ENCODE measurements around the gene DNMT3L.
"Not testable (repeated sequence)": the region's sequence is repeated elsewhere in the genome, so short reads cannot be mapped to it uniquely, and the experiment has no call there.

DNMT3L gene

GRCh38 chr21:44255511-44255981 is 6.2 kb downstream of the DNMT3L start:
- H3F3A ChIP-seq (ENCODE audit: insufficient read depth, low read length), result no peaks in the 10 kb centered on the region
- H4K20me1 ChIP-seq (ENCODE audit: insufficient read depth, low read length), result no peaks in the 10 kb centered on the region
- no peaks in the 10 kb centered on the region for H3K4me1 ChIP-seq (ENCODE audit: insufficient read depth, low read length, severe bottlenecking)
- TF ChIP-seq, protein P1, sequence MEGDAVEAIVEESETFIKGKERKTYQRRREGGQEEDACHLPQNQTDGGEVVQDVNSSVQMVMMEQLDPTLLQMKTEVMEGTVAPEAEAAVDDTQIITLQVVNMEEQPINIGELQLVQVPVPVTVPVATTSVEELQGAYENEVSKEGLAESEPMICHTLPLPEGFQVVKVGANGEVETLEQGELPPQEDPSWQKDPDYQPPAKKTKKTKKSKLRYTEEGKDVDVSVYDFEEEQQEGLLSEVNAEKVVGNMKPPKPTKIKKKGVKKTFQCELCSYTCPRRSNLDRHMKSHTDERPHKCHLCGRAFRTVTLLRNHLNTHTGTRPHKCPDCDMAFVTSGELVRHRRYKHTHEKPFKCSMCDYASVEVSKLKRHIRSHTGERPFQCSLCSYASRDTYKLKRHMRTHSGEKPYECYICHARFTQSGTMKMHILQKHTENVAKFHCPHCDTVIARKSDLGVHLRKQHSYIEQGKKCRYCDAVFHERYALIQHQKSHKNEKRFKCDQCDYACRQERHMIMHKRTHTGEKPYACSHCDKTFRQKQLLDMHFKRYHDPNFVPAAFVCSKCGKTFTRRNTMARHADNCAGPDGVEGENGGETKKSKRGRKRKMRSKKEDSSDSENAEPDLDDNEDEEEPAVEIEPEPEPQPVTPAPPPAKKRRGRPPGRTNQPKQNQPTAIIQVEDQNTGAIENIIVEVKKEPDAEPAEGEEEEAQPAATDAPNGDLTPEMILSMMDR (IDR thresholded peaks at IDR 0.05; ENCODE audit: low read length), result no peak
- TF ChIP-seq EZH2 (IDR thresholded peaks at IDR 0.05; ENCODE audit: borderline replicate concordance, low read length), result no peak
- no peak overlapping the region for H3K4me2 ChIP-seq (ENCODE audit: low read length)
- no peaks in the 10 kb centered on the region for H3K9me3 ChIP-seq (ENCODE audit: low read length)
- H3K4me3 ChIP-seq (ENCODE audit: low read depth, low read length, poor library complexity, severe bottlenecking), result no peak overlapping the region
- H3K27ac ChIP-seq (ENCODE audit: low read depth, low read length, poor library complexity, severe bottlenecking), result no peak overlapping the region
- H3K36me3 ChIP-seq (ENCODE audit: insufficient read depth, low read length), result no peaks in the 10 kb centered on the region
- H3K79me2 ChIP-seq (ENCODE audit: insufficient read depth, low read length), result no peaks in the 10 kb centered on the region
- no peaks in the 10 kb centered on the region for H3K9me2 ChIP-seq (ENCODE audit: low read depth, low read length)
- no peak overlapping the region for H3K9ac ChIP-seq (ENCODE audit: low read length)
- H2AFZ ChIP-seq (ENCODE audit: low read length), result no peak overlapping the region
- peaks cover 17% of the 10 kb centered on the region for H3K27me3 ChIP-seq (ENCODE audit: insufficient read depth, low read length)

GRCh38 chr21:44253832-44254710 is 7.6 kb downstream of the DNMT3L start:
- H4K20me1 ChIP-seq (ENCODE audit: insufficient read depth, low read length), result no peaks in the 10 kb centered on the region
- peaks cover 10% of the 10 kb centered on the region for H3K27me3 ChIP-seq (ENCODE audit: insufficient read depth, low read length)
- no peak overlapping the region for H3K9ac ChIP-seq (ENCODE audit: low read length)
- H3K79me2 ChIP-seq (ENCODE audit: insufficient read depth, low read length), result no peaks in the 10 kb centered on the region
- no peak overlapping the region for H3K4me2 ChIP-seq (ENCODE audit: low read length)
- no peaks in the 10 kb centered on the region for H3K9me3 ChIP-seq (ENCODE audit: low read length)
- H3F3A ChIP-seq (ENCODE audit: insufficient read depth, low read length), result no peaks in the 10 kb centered on the region
- no peak for TF ChIP-seq EZH2 (IDR thresholded peaks at IDR 0.05; ENCODE audit: borderline replicate concordance, low read length)
- TF ChIP-seq, protein P1 (IDR thresholded peaks at IDR 0.05; ENCODE audit: low read length), result no peak
- H3K27ac ChIP-seq (ENCODE audit: low read depth, low read length, poor library complexity, severe bottlenecking), result no peak overlapping the region
- H3K36me3 ChIP-seq (ENCODE audit: insufficient read depth, low read length), result no peaks in the 10 kb centered on the region
- no peak overlapping the region for H3K4me3 ChIP-seq (ENCODE audit: low read depth, low read length, poor library complexity, severe bottlenecking)
- no peaks in the 10 kb centered on the region for H3K9me2 ChIP-seq (ENCODE audit: low read depth, low read length)
- no peaks in the 10 kb centered on the region for H3K4me1 ChIP-seq (ENCODE audit: insufficient read depth, low read length, severe bottlenecking)
- no peak overlapping the region for H2AFZ ChIP-seq (ENCODE audit: low read length)

DNA sequence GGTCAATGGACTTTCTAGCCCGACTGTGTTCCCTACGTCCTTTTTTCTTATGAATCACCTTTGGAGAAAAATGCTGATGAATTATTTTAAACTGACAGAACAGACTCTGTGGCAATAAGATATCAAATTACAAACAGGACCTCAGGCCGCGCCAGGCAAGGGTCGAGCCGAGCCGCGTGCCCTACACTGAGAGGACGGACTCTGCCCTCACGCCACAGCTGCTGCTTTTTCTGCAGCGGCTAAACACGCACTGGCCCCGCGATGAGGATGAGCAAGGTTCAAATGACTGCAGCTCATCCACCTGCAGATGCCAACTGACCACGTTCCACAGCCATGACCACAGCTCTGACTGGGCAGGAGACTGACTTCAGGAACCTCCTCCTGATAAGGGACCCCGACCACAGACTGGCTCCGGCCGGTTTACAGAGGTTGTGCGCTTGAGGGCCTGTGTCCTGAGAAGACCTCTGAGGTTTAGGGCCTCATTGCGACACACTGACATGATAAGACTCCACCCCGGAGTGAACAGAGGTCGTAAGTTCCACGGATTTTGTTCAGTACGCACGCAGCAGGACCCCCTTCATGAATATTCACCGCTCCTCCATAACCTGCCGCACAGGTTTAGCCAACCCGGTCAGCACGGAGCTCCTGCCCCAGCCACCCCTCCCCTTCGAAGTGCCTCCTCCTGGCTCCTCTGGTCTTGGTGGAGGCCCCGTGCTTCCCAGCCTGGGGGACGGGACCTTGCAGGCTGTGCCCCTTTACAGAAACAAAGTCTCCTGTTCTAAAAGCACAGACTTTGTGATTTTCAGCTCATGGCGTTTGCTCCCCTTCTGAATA is 12.3 kb downstream of the DNMT3L start:
- not testable (repeated sequence) for H3K79me2 ChIP-seq (ENCODE audit: insufficient read depth, low read length); H3K27me3 ChIP-seq (ENCODE audit: insufficient read depth, low read length); H4K20me1 ChIP-seq (ENCODE audit: insufficient read depth, low read length); H3F3A ChIP-seq (ENCODE audit: insufficient read depth, low read length); H3K4me2 ChIP-seq (ENCODE audit: low read length); H3K4me3 ChIP-seq (ENCODE audit: low read depth, low read length, poor library complexity, severe bottlenecking); H2AFZ ChIP-seq (ENCODE audit: low read length); H3K9me2 ChIP-seq (ENCODE audit: low read depth, low read length); H3K36me3 ChIP-seq (ENCODE audit: insufficient read depth, low read length); H3K4me1 ChIP-seq (ENCODE audit: insufficient read depth, low read length, severe bottlenecking); H3K9me3 ChIP-seq (ENCODE audit: low read length); H3K9ac ChIP-seq (ENCODE audit: low read length); H3K27ac ChIP-seq (ENCODE audit: low read depth, low read length, poor library complexity, severe bottlenecking)

DNA sequence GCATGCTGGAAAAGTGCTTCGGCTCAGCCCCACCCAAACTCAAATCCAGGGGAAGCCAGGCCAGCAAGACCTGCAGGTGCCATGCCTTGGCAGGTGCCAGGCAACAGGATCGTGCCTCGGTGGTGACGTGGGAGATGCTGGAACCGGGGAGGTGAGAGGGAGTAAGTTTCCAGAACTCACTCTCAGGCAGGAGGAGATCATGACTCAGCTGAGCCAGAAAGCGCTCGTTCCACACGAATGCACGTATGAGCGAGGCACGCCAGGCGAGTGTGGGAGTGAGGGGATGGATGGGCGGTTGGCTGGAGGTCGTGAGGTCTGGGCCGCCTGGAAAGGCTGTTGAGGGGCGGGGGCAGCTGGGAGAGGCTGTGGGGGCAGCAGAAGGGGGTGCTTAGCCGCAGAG is 13.8 kb downstream of the DNMT3L start:
- not testable (repeated sequence) for H3K9ac ChIP-seq (ENCODE audit: low read length); H4K20me1 ChIP-seq (ENCODE audit: insufficient read depth, low read length); H3K4me2 ChIP-seq (ENCODE audit: low read length); H2AFZ ChIP-seq (ENCODE audit: low read length); H3K4me1 ChIP-seq (ENCODE audit: insufficient read depth, low read length, severe bottlenecking); H3K9me2 ChIP-seq (ENCODE audit: low read depth, low read length); H3F3A ChIP-seq (ENCODE audit: insufficient read depth, low read length); H3K4me3 ChIP-seq (ENCODE audit: low read depth, low read length, poor library complexity, severe bottlenecking); H3K9me3 ChIP-seq (ENCODE audit: low read length); H3K79me2 ChIP-seq (ENCODE audit: insufficient read depth, low read length); H3K36me3 ChIP-seq (ENCODE audit: insufficient read depth, low read length); H3K27me3 ChIP-seq (ENCODE audit: insufficient read depth, low read length); H3K27ac ChIP-seq (ENCODE audit: low read depth, low read length, poor library complexity, severe bottlenecking)

DNA sequence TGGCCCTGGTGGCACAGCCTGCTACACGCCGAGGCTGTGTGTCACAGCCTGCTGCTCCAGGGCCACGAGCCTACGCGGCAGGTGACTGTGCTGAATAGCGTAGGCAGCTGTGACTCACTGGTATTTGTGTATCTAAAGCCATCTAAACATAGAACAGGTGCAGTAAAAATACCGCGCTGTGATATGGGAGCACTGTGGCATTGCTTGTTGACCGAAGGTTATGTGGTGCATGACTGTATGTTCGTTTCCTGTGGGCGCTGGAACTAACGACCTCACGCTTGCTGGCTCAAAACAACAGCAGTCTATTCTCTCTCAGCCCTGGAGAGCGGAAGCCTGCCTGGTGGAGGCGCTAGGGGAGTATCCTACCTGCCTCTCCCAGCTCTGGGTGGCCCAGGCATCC is 17.7 kb downstream of the DNMT3L start:
- H3K9ac ChIP-seq (ENCODE audit: low read length); H3K36me3 ChIP-seq (ENCODE audit: insufficient read depth, low read length); H3F3A ChIP-seq (ENCODE audit: insufficient read depth, low read length); H3K9me3 ChIP-seq (ENCODE audit: low read length); H4K20me1 ChIP-seq (ENCODE audit: insufficient read depth, low read length); H3K4me1 ChIP-seq (ENCODE audit: insufficient read depth, low read length, severe bottlenecking); H3K4me2 ChIP-seq (ENCODE audit: low read length); H3K27ac ChIP-seq (ENCODE audit: low read depth, low read length, poor library complexity, severe bottlenecking); H3K27me3 ChIP-seq (ENCODE audit: insufficient read depth, low read length); H2AFZ ChIP-seq (ENCODE audit: low read length); H3K79me2 ChIP-seq (ENCODE audit: insufficient read depth, low read length); H3K9me2 ChIP-seq (ENCODE audit: low read depth, low read length); H3K4me3 ChIP-seq (ENCODE audit: low read depth, low read length, poor library complexity, severe bottlenecking): not testable (repeated sequence)

Measured in OCI-LY1 (cell line).